Spleen (tissue), 11 donors: ENCODE data around the gene TMEM167B. TPM values are rescaled to one million over a fixed set of nuclear protein-coding genes. Genes with fewer than 3 reads are reported as not detected.

Experiments
- DNase-seq: peaks from one replicate; pipeline ENCODE4 v3.0.0-alpha.2; 2020
- H3K27ac ChIP-seq, 8 donors: fragments of 200-600 bp; sonication (generic) in 7 of 8; 1 replicate in 4 of 8; 2 replicates in 4 of 8; pipeline versions ENCODE4 v1.5.0 to v1.8.0; 2016 to 2021; ENCODE audit warnings: inconsistent platforms in 4 of 8, mild to moderate bottlenecking in 4 of 8, moderate library complexity in 1 of 8
- H3K27me3 ChIP-seq, 7 donors: fragments of 200-600 bp; sonication (generic) in 6 of 7; replicated peaks in 1 of 7; 1 replicate in 4 of 7; 2 replicates in 3 of 7; pipeline versions ENCODE4 v1.5.0 to v1.8.0; 2016 to 2021; ENCODE audit warnings: inconsistent platforms in 3 of 7, mild to moderate bottlenecking in 1 of 7
- H3K36me3 ChIP-seq, 6 donors: fragments of 200-600 bp; sonication (generic) in 5 of 6; 1 replicate in 4 of 6; 2 replicates in 2 of 6; pipeline versions ENCODE4 v1.5.0 to v1.8.0; 2016 to 2021; ENCODE audit warnings: inconsistent platforms in 2 of 6
- H3K4me1 ChIP-seq, 6 donors: fragments of 200-600 bp; sonication (generic) in 5 of 6; 1 replicate in 3 of 6; 2 replicates in 3 of 6; pipeline versions ENCODE4 v1.5.0 to v1.8.0; 2016 to 2021; ENCODE audit warnings: inconsistent platforms in 3 of 6
- H3K4me3 ChIP-seq, 8 donors: fragments of 200-600 bp; sonication (generic) in 7 of 8; 1 replicate in 4 of 8; 2 replicates in 4 of 8; pipeline versions ENCODE4 v1.5.0 to v1.8.0; 2016 to 2021; ENCODE audit warnings: inconsistent platforms in 4 of 8, mild to moderate bottlenecking in 4 of 8, moderate library complexity in 2 of 8
- H3K9me3 ChIP-seq, 8 donors: fragments of 200-600 bp; sonication (generic) in 7 of 8; 1 replicate in 4 of 8; 2 replicates in 4 of 8; pipeline versions ENCODE4 v1.5.0 to v1.8.0; 2016 to 2021; ENCODE audit warnings: inconsistent platforms in 4 of 8
- POLR2A ChIP-seq, 3 donors: fragments of 450-650 bp; IDR thresholded peaks; one replicate each; pipeline ENCODE4 v1.5.1; 2017; ENCODE audit warnings: antibody characterized with exemption in 3 of 3, mild to moderate bottlenecking in 1 of 3
- POLR2AphosphoS5 ChIP-seq, 3 donors: sonication (generic); formaldehyde crosslinking; IDR thresholded peaks; one replicate each; pipeline ENCODE4 v1.5.1; 2017; ENCODE audit warnings: antibody characterized with exemption in 3 of 3
- WGBS, 5 donors: extraction: QIAGEN DNeasy Blood & Tissue Kit in 3 of 5; methylation state at CpG; one replicate each; pipeline versions ENCODE4 v1.1.5 to v1.1.7; 2013 to 2018; 5-methylcytosine and 5-hydroxymethylcytosine counted together
- intact Hi-C: fragments of 100-400 bp; cut with DNase I; formaldehyde crosslinking; loops from one replicate; pipeline ENCODE4 v1.15.0; 2023; ENCODE audit warnings: low total_unique reads
- polyA plus RNA-seq, 3 donors: library from polyadenylated mRNA; stranded (reverse); fragments of 200-250 nt; gene quantifications; one replicate each; pipeline ENCODE4 v1.2.1, GENCODE V29; 2013
- total RNA-seq, 7 donors: library from RNA; depleted of rRNA in 3 of 7; stranded (reverse); fragments of >200 nt in 3 of 7; fragmentation: NEBNext Ultra II Directional in 4 of 7; extraction: Animal tissue kit (Norgen Biotek cat#: 25700) in 4 of 7; gene quantifications; one replicate each; pipeline versions ENCODE4 v1.1.0 to v1.2.1, GENCODE V29; 2016 to 2021
- TF ChIP-seq, protein P1 (sequence below), 11 experiments: fragments of 200-600 bp in 7 of 11; fragments of 450-650 bp in 4 of 11; sonication (generic) in 4 of 11; IDR thresholded peaks in 8 of 11; conservative IDR thresholded peaks in 3 of 11; 1 replicate in 7 of 11; 2 replicates in 4 of 11; pipeline versions ENCODE4 v1.4.0 to v1.8.0; 2016 to 2021; ENCODE audit warnings: antibody characterized with exemption in 11 of 11, inconsistent platforms in 4 of 11, mild to moderate bottlenecking in 1 of 11
- donor health status: healthy with polysubstance abuse.
- donor health status: DM: no; HTN: no; CAD: no; lungs with moderate emphysema.
- donor health status: DM: no; HTN: no; CAD: no.
- donor health status: Bipolar disorder and iron deficiency.
- donor health status: healthy.
- donor health status: DM: no; HTN: no; CAD: no.
- donor health status: DM: yes; HTN: yes; CAD: no.

Gene TMEM167B
- total and polyA plus RNA-seq, 10 donors: 19.1 to 48.2 (median 31.4) TPM

DNA sequence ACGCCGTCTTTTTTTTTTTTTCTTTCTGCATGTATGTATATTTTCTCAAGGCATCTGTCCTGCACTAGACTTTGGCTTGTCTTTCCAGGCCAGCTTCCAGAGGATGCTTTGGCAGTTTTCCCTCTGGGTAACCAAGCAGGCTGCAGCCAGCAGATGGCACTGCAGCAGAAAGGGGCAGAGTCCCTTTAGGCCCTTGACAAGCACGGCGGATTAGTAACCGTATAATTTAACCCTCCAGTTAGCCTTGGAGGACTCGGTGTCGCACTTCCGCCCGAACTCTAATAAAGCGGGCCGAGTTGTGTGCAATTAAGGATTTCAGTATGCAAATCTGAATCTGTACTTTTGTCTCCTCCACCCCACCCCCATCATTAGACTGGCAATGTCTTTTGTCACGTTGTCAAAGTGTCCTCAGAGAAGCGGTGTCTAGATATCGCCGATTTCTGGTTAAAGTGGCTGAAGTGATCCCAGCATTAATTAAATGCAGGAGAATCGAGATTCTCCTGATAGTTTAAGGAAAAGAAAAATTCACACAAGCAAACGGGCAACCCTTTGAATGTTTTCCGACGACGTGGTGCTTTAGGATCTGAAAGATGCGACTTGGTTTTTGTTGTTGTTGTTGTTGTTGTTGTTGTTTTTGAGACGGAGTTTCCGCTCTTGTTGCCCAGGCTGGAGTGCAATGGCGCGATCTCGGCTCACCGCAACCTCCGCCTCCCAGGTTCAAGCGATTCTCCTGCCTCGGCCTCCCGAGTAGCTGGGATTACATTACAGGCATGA, 1.1 kb upstream of the TMEM167B start:
- WGBS, 5 donors: 63 to 89% (median 79%) methylated on average over 31 of the region's 31 CpGs
- intact Hi-C loops: no loop called here
- DNase-seq: no peak

DNA sequence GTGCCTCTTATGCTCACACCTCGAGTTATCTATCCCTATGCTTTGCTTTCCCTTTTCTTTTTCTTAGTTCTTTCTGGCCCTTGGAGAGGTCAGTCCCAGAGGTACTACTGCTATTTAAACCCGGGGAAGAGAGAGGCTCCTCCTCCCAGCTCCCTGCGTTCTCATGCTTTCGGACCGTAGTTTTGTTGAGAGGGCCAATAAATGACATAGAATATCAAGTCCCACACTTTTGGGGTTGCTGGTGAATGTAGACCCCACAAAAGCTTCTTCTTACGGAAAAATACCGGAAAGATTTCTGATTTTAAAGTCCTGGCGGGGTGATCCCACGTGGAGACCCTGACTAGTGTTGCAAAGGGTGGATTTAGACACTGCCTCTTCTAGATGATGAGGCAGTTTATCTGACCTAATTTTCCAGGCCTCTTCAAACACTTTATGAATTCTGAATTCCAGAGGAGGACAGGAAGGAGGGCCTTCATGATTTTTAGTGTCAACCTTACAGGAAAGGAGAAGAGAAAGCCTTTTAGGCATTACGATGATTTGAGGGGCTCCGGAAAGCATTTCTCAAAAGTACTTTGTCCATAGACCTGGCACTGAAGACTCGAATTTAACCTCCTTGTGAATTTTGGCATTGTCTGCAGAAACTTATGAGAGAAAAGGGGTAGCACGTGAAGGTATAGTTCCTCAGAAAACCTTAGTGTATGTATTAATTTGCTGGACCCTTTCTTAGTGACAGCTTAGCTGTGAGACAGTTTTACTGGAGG, 694 bp downstream of the TMEM167B start:
- WGBS, 5 donors: 1 to 4% (median 2%) methylated on average over 13 of the region's 13 CpGs
- Histone ChIP-seq H3K27me3 (no peaks in the 10 kb centered on the region), H3K27ac (peak overlapping the region; percentile 93 to 99 (median 98)), H3K9me3 (peaks cover 0 to 8% (median 0%) of the 10 kb centered on the region in 8 donors), H3K4me3 (peak overlapping the region; percentile 59 to 86 (median 66)), H3K36me3 (peaks cover 2 to 39% (median 26%) of the 10 kb centered on the region in 6 donors), H3K4me1 (peaks cover 11 to 64% (median 40%) of the 10 kb centered on the region in 6 donors)
- no peak for TF ChIP-seq POLR2AphosphoS5 (IDR thresholded peaks at IDR 0.05)
- TF ChIP-seq, protein P1, sequence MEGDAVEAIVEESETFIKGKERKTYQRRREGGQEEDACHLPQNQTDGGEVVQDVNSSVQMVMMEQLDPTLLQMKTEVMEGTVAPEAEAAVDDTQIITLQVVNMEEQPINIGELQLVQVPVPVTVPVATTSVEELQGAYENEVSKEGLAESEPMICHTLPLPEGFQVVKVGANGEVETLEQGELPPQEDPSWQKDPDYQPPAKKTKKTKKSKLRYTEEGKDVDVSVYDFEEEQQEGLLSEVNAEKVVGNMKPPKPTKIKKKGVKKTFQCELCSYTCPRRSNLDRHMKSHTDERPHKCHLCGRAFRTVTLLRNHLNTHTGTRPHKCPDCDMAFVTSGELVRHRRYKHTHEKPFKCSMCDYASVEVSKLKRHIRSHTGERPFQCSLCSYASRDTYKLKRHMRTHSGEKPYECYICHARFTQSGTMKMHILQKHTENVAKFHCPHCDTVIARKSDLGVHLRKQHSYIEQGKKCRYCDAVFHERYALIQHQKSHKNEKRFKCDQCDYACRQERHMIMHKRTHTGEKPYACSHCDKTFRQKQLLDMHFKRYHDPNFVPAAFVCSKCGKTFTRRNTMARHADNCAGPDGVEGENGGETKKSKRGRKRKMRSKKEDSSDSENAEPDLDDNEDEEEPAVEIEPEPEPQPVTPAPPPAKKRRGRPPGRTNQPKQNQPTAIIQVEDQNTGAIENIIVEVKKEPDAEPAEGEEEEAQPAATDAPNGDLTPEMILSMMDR (IDR thresholded peaks at IDR 0.05 in 8 of 11, conservative IDR thresholded peaks at IDR 0.05 in 3 of 11): no peak
- no peak for TF ChIP-seq POLR2A (IDR thresholded peaks at IDR 0.05)
- intact Hi-C loops: no loop called here
- no peak for DNase-seq

More for the DNA sequence above, 1.1 kb upstream of the TMEM167B start:
- H3K9me3 ChIP-seq: peaks cover 0 to 8% (median 0%) of the 10 kb centered on the region in 8 donors
- peak overlapping the region in 7 of 8 donors; percentile 59 to 86 (median 67) for H3K4me3 ChIP-seq
- peaks cover 2 to 21% (median 13%) of the 10 kb centered on the region in 6 donors for H3K36me3 ChIP-seq
- H3K27me3 ChIP-seq: no peaks in the 10 kb centered on the region
- no peak for TF ChIP-seq POLR2A (IDR thresholded peaks at IDR 0.05)
- TF ChIP-seq, protein P1 (IDR thresholded peaks at IDR 0.05 in 8 of 11, conservative IDR thresholded peaks at IDR 0.05 in 3 of 11): peak in 7 of 11 experiments; percentile 16 to 57 (median 35)
- peaks cover 11 to 54% (median 34%) of the 10 kb centered on the region in 6 donors for H3K4me1 ChIP-seq
- H3K27ac ChIP-seq: peak overlapping the region in 6 of 8 donors; percentile 94 to 99 (median 98)

DNA sequence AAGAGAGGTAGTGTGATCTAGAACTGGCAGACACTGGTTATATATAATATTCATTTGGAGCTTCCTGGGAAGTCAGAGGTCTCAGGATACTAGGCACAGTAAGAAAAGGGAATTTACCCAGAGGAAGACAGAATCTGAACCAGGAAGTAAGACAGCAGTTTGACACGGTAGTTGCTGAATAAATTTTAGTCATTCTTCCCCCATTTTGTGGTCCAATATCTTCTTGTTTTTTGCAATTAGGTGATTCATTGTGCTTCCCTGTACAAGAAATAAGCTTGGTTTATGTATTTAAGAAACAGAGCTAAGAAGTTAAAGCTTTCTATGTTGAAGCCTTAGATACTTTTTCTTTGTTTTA, 1.3 kb downstream of the TMEM167B start:
- Histone ChIP-seq H3K4me3 (peak overlapping the region; percentile 59 to 86 (median 66)), H3K27ac (peak overlapping the region; percentile 93 to 99 (median 98)), H3K36me3 (peaks cover 2 to 45% (median 26%) of the 10 kb centered on the region in 6 donors), H3K4me1 (peaks cover 11 to 62% (median 42%) of the 10 kb centered on the region in 6 donors), H3K27me3 (no peaks in the 10 kb centered on the region), H3K9me3 (peaks cover 0 to 8% (median 0%) of the 10 kb centered on the region in 8 donors)
- intact Hi-C loops: no loop called here
- 0 to 2% (median 0%) methylated on average over 1 of the region's 1 CpG for WGBS, 5 donors
- no peak for TF ChIP-seq POLR2A (IDR thresholded peaks at IDR 0.05)
- no peak for TF ChIP-seq POLR2AphosphoS5 (IDR thresholded peaks at IDR 0.05)
- TF ChIP-seq, protein P1 (IDR thresholded peaks at IDR 0.05 in 8 of 11, conservative IDR thresholded peaks at IDR 0.05 in 3 of 11): no peak
- no peak for DNase-seq
